GM08714 (cell line): Measurements from ENCODE around the gene MNX1.
A peak's percentile ranks its signal among the peaks of the same experiment; 100 is the strongest.

Experiments used
- H3K4me3 ChIP-seq: fragments of 200-500 bp; sonication (Bioruptor generic); 2 replicates; pipeline ENCODE4 v1.5.1; 2014; ENCODE audit warnings: mild to moderate bottlenecking, low read length, inconsistent platforms
- ZNF274 ChIP-seq: IDR thresholded peaks from 2 replicates; pipeline ENCODE4 v1.6.1; 2012; ENCODE audit warnings: mild to moderate bottlenecking, low read depth, low read length

The MNX1 gene

DNA sequence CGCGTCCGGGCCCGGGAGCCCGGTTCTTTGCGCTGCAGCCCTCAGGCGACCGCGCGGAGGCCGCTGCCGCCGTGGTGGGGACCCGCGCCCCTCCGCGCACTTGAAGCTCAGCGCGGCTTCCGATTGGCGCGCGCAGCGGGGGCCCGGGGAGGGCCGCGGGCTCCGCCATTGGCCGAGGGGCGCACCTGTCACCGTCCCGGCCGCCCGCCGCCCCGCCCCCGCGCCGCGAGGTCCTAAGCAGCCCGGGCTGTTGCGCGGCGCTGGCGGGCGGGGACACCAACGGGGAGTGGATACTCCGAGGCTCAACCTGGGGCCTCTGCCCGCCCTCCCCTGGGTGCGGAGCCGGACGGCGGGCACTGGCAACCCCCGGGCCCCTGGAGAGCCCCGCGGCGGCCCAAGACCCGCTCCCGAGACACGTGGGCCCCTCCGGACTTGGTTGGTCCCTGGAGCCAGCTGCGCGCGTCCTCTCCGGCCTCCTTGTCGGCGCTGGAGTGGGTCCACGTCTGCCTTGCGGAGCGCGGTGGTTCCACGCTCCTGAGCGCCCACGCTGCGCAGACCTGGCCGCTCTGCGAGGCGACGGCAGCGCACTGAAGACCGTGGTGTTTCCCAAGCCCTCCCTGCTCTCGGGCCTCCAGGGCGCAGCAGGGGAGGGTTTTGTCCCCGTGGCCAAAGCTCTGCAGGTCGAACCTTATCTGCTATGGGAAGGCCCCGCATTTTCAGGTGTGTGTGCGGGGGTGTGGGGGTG lies at the start of gene MNX1:
Gene MNX1, minus strand, starts transcription at position 76 of the 745 bp plus-strand sequence. CDS start 313 bp downstream, outside the sequence.
- no peak for TF ChIP-seq ZNF274
- peak within 1 kb of the TSS; percentile 83 for H3K4me3 ChIP-seq

DNA sequence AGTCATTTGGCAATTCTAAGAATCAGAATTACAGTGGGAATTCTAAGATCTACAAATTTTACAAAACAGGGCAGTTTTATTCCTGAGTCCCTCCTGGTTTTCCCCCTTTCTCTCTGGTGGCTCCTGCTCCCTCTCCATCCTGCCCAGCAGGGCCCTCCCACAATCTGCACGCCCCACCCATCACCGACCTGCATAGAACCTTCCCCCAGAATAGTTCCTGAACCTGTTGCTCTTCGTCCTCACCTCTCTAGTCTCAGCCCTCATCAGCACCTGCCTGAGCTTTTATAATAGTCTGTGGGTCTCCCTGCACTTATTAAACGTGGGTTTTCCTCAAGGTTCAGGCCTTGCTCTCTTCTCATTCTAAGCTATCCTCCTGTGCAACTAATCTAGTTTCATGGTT lies 49.1 kb upstream of the MNX1 start:
- no peak overlapping the region for H3K4me3 ChIP-seq
- TF ChIP-seq ZNF274: no peak

DNA sequence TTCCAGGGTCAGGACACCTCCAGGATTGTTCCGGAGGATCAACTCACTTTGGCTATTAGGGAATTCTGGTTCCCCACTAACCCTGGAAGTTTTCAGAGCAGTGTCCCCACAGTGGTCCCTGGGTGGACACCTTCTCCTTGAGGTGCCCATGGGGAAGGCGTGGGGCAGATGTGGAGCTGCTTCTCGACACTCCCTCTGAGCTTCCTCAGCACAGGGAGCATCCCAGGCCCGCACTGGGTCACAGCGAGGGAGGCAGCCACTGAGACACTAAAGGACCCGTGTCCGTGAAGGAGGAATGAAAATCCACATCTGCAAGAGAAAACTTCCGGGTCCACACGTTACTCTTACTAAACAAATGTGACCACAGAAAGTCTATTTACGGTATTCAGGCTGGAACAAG lies 48.2 kb upstream of the MNX1 start:
- TF ChIP-seq ZNF274: no peak
- no peak overlapping the region for H3K4me3 ChIP-seq

DNA sequence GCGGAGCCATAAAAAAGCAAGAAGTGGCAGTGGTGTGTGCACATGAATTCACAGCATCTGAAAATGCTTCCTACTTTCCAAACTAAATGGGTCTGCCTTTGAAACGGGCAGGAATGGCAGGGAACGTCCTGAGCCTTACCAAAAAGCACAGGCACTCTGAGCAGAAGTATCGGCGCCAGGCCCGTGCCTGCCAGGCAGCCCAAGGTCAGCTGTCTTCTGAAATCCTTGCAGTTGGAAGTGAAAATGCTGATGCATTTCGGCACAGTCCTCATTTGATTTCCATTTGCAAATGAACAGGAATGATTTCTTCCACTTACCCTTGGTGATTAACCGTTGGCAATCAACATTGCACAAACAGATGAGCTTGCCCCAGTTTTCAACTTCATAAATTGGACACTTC lies 47.6 kb upstream of the MNX1 start:
- no peak for TF ChIP-seq ZNF274
- H3K4me3 ChIP-seq: no peak overlapping the region

DNA sequence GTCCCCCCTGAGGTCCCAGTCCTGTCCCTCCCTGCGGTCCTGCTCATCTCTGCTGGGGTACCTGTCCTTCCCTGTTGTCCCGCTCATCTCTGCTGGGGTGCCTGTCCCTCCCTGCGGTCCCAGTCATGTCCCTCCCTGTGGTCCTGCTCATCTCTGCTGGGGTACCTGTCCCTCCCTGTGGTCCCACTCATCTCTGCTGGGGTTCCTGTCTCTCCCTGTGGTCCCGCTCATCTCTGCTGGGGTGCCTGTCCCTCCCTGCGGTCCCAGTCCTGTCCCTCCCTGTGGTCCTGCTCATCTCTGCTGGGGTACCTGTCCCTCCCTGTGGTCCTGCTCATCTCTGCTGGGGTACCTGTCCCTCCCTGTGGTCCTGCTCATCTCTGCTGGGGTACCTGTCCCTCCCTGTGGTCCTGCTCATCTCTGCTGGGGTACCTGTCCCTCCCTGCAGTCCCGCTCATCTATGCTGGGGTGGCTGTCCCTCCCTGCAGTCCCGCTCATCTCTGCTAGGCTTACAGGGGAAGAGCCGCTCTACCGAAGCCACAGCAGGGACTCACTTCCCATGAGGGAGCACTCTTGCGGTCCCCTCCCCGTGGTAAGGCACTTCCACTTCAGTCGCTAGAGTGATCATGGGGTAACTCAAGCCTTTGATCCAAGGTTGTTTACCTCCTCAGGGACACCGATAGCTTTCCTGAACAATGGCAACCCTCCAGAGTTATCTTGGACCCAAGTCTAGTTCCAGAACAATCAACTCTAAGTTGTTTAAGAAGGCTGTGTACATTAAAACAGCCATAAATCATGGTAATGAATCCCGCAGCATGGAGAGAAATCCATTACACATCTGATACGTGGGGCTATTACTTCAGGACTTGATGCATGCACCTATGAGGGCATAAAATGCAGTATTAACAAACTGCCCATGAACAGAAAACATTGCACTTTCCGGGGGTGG lies 46.8 kb upstream of the MNX1 start:
- TF ChIP-seq ZNF274: no peak
- no peak overlapping the region for H3K4me3 ChIP-seq

DNA sequence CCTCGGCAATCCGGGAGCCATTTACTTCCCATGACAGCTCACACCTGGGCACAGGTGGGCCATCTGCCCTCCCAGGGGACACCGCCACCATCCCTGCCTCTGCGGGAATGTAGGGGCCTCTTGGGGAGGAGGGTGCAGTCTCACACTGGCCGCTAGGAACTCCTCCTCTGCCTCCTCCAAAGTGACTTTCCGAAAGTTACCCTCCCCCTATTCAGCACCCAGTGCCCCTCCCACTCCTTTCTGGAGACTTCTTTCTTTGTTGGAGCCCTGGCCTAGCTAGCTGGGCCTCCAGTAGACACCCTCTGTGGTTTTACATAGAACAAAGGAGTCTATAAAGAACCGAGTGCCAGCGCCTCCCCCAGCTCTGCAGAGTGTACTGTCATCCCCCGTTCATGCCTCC lies 45.8 kb upstream of the MNX1 start:
- no peak overlapping the region for H3K4me3 ChIP-seq
- TF ChIP-seq ZNF274: no peak

DNA sequence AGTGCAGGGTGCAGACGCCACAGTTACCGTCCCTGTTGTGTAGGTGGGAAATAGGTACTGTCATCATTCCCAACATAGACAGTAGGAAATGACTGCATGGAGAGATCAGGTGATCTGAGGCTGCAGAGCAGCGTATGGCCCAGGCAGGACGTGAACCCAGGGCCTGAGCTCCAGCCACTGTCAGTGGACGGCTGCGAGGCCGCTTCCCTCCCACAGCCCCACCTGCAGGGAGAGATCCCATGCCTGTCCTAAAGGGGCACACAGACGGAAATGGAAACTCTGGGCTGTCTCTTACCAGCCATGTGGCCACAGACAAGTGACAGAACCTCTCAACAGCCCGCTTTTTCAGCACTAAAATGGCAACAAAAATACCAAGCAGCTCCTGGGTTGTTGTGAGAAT lies 44.5 kb upstream of the MNX1 start:
- no peak for TF ChIP-seq ZNF274

DNA sequence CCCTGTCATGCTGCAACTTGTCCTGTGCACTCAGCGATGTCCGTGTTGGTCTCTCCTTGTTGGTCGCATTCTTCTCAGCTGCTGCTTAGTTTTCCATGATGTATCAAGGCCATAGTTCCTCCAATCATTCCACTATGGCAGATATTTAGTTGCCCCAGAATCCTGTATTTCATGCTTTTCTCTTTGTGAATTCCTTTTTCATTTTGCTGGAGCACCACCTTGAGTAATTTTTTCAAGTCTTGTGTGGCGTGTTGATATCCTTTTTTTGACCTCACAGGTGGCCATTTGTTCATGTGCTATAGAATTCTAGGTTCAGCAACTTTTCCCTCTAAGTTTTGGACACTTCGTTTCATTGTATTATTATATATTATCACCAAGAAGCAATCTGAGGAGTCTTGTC lies 42.7 kb upstream of the MNX1 start:
- no peak for TF ChIP-seq ZNF274
- H3K4me3 ChIP-seq: no peak overlapping the region

More for the DNA sequence above, 44.5 kb upstream of the MNX1 start:
- no peak overlapping the region for H3K4me3 ChIP-seq

DNA sequence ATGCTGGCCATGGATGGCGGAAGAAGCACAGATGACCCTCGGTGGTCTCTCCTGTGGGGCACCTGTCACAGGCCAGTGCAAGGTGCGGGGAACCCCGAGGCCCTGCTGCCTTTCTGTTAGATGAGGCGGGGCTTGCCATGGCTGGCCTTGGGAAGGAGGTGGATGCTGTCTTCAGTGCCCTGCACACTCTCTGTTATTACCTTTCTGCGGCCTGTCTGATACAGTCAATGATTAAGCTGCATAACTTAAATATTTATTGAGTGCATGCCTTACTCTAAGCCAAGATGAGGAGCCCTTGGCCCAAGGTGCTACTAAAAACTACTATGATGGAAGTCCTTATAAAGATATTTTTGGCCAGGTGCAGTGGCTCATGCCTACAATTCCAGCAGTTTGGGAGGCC lies 36.7 kb upstream of the MNX1 start:
- H3K4me3 ChIP-seq: no peak overlapping the region
- TF ChIP-seq ZNF274: no peak

DNA sequence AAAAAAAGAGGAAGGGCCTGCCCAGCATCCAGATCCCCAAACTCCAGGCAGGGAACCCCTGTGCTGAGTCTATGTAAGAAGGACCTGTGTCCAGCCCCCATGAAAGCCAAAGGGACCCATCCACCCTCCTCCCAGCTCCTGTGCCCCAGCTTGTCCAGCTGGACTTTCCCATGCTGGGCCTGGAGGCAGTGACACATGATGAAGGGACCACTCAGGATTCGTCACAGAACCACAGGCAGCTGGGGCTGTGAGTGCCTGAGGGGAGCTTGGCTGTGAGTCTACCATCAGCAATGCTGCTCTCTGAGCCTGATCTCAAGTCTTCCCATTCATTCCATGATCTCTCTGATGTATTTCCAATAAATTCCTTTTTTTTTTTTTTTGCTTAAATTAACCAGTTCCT lies 36.2 kb upstream of the MNX1 start:
- no peak overlapping the region for H3K4me3 ChIP-seq
- no peak for TF ChIP-seq ZNF274

DNA sequence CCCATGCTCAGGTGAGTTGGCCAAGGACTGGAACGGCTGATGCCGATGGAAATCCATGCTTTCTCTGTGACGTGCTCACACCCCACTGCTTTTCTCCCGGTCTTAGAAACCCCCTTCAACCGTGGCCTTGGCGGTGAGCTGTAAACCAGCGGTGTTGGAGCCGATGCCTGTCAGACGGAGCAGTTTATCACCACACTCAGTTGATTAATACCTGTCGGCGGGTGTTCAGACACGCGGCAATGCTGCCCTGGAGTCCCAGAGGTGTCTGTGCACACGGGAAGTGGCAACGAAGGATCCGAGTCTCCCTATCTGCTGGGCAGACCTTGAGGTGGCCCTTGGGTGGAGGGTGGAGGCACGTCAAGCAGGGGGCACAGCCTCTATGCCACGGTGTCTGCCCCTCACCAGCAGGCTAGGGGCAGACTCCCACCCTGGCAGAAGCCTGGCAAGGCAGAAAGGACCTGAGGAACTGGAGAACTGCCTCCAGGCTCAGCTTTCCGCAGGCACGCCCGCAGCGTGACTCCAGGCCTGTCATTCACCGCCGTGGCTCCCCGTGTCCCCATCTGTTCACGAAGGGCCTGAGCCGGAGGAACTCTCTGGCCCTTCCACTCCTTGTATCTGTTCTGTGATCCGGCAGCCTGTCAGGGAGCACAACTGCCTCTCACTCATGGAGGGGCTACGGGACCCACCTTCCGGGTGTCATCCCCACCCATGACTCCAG lies 34.6 kb upstream of the MNX1 start:
- no peak overlapping the region for H3K4me3 ChIP-seq
- no peak for TF ChIP-seq ZNF274

DNA sequence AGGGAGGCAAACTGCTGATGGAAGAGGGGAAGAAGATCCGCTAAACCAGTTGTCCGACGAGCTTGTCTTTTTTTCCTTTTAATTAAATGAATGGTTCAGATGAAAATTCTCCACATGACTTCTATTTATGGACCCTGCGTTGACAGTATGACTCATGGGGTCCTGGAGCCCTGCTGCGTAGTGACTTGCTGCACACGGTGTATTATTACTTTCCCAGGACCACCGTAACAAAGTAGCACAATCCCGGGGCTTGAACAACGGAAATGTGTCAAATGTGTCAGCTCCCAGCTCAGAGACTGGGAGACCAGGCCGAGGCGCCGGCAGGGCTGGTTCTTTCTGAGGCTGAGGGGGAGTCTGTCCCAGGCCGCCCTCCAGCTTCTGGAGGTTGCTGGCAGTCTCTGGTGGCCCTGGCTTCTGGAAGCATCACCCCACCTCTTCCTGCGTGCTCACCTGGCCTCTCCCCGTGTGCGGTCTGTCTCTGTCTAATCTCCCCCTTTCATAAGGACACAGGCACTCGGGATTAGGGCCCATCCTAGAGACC lies 33.8 kb upstream of the MNX1 start:
- no peak for TF ChIP-seq ZNF274
- H3K4me3 ChIP-seq: no peak overlapping the region

DNA sequence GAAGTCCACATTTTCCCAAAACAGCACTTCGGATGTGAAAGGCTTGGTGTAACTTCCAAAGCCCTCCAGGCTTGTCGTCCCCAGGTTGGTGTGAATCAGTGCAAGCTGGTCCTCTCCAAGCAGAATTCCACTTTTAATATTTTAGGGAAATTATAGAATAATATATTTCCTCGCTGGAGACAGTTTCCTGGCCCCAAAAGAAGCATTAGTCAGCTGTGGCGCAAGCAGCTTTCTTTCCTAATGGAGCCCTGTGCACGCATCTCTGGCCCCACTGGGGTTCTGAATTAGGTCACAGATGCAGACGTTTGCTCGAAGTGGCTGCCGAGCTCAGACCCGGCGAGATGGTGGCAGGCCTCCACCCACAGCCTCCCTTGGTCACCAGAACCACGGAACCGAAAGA lies 33.3 kb upstream of the MNX1 start:
- TF ChIP-seq ZNF274: no peak
- no peak overlapping the region for H3K4me3 ChIP-seq
